Stimulated activated CD8-positive, alpha-beta memory T cell treated with anti-CD3 and anti-CD28 coated beads, Interleukin-7, amount 100 ng/mL, for 24 hours (primary cell): ENCODE results near the gene OR2T34.
"Not testable (repeated sequence)": the region's sequence is repeated elsewhere in the genome, so short reads cannot be mapped to it uniquely, and the experiment has no call there.

Source experiments
- DNase-seq: peaks from one replicate; pipeline ENCODE4 v3.0.0-alpha.2; 2020; ENCODE audit warnings: low read depth

The OR2T34 gene

DNA sequence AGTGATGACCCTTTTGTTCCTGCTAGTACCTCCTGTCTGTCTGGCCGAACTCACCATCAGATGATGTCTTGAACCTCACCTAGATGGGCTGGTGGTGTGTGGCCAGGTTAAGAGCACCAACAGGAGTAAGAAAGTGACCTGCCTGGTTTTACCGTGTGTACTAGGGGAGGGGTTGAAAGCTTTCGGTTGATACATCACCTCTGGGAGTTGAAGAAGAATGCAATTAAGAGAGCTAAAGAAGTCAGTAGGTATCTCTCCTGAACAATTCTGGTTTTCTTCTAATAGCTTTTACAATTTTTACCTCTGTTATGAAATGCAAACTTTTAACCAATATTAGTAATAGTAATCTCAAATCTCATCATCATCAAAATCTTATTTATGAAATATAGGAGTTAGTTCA is 11.9 kb downstream of the OR2T34 start, which contains the start of gene OR2T29:
TSS of gene OR2T29 (minus strand) at position 101 of the 400 bp plus-strand sequence. CDS start 3,281 bp downstream, outside the sequence.
- DNase-seq = not testable (repeated sequence)

DNA sequence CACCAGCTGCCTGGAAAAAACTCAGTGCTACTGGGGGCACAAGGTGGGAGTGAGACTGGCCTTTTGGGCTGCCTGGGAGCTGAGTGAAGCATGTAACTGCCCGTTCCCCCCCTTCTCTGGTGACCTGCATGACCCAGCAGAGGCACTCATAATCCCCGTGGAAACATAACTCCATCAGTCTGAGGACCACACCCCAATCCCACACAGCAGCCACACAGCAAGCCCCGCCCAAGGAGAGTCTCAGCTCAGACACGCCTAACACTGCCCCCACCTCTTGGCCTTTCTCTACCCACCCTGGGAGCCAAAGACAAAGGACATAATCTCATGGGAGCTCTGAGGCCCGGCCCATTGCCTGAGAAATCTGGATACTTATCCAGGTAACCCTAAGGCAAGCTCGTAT is 23.5 kb downstream of the OR2T34 start:
- not testable (repeated sequence) for DNase-seq

DNA sequence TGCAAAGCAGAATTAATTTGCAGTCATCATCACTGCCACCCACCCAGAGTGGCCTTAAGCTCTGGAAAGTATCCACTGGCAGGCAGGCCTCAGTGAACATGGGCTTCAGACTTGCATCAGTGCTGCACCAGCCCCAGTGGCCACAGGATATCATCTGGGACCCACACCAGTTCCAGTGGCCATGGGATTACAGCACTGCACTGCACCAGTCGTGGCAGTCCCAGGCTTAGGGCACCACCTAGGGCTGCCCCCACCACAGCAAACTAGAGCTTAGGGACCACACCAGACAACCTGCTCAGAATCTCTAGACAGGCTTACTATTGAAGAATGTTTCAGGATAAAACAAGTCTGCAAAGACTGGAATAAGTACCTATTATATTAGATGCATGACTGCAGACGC is 27.2 kb downstream of the OR2T34 start:
- DNase-seq = not testable (repeated sequence)

DNA sequence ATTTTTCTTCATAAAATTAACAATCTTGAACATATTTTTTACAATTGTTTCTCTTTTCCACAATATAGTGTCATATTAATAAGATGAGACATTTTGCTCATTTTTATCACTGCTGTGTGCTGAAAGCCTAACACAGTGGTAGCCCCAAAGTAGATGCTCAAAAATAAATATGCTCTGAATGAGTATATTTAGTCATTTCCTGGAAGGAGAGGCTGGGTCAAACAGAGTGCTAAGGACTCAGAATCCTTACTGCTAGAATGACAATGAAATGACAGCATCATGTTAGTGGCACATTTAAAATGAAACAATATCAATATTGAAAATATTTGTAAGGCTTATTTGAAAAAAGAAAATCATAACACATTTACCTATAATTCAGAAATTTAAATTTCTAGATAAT is 37.1 kb downstream of the OR2T34 start:
- DNase-seq = not testable (repeated sequence)
